Activated CD4-positive, alpha-beta T cell treated with anti-CD3 and anti-CD28 coated beads, Interleukin-2, amount 50 U/mL, for 24 hours (primary cell): ENCODE data around the gene NEGR1.

Experiments used
- DNase-seq, 2 donors: peaks; one replicate each; pipeline ENCODE4 v3.0.0-alpha.2; 2020; ENCODE audit warnings: low read depth in 1 of 2, low spot score in 1 of 2

The NEGR1 gene

GRCh38 chr1:72122099-72122880 is 160.0 kb downstream of the NEGR1 start:
- DNase-seq: no peak

- DNase-seq: no peak
Observed at GRCh38 chr1:72119491-72119890, 162.8 kb downstream of the NEGR1 start.

- no peak for DNase-seq
Observed at GRCh38 chr1:72117621-72118020, 164.7 kb downstream of the NEGR1 start.

GRCh38 chr1:72115290-72115689 is 167.0 kb downstream of the NEGR1 start:
- DNase-seq: no peak

GRCh38 chr1:72111662-72112061 is 170.7 kb downstream of the NEGR1 start:
- no peak for DNase-seq

- no peak for DNase-seq
Observed at GRCh38 chr1:72109916-72110315, 172.4 kb downstream of the NEGR1 start.

- no peak for DNase-seq
Observed at GRCh38 chr1:72105201-72105600, 177.1 kb downstream of the NEGR1 start.

- DNase-seq: no peak
Observed at GRCh38 chr1:72101840-72102632, 180.3 kb downstream of the NEGR1 start.

GRCh38 chr1:72100771-72101170 is 181.6 kb downstream of the NEGR1 start:
- DNase-seq: no peak

- no peak for DNase-seq
Observed at GRCh38 chr1:72097851-72098570, 184.3 kb downstream of the NEGR1 start.

GRCh38 chr1:72094209-72094608 is 188.1 kb downstream of the NEGR1 start:
- DNase-seq: no peak

GRCh38 chr1:72086394-72086793 is 195.9 kb downstream of the NEGR1 start:
- no peak for DNase-seq

- no peak for DNase-seq
Observed at GRCh38 chr1:72075425-72075824, 206.9 kb downstream of the NEGR1 start.

GRCh38 chr1:72066431-72066830 is 215.9 kb downstream of the NEGR1 start:
- DNase-seq: no peak

GRCh38 chr1:72064196-72065075 is 217.9 kb downstream of the NEGR1 start:
- DNase-seq: no peak

- DNase-seq: no peak
Observed at GRCh38 chr1:72063364-72064044, 218.8 kb downstream of the NEGR1 start.

- no peak for DNase-seq
Observed at GRCh38 chr1:72062584-72062983, 219.8 kb downstream of the NEGR1 start.

- DNase-seq: no peak
Observed at GRCh38 chr1:72060466-72061245, 221.7 kb downstream of the NEGR1 start.

- no peak for DNase-seq
Observed at GRCh38 chr1:72056516-72056915, 225.8 kb downstream of the NEGR1 start.
